Measurements from ENCODE around the gene WDR70. TPM values are rescaled to one million over a fixed set of nuclear protein-coding genes. Genes with fewer than 3 reads are reported as not detected.
"Not testable (repeated sequence)": the region's sequence is repeated elsewhere in the genome, so short reads cannot be mapped to it uniquely, and the experiment has no call there.

The WDR70 gene
- total RNA-seq, 1 donor from 2014 or later: 43.7 TPM

DNA sequence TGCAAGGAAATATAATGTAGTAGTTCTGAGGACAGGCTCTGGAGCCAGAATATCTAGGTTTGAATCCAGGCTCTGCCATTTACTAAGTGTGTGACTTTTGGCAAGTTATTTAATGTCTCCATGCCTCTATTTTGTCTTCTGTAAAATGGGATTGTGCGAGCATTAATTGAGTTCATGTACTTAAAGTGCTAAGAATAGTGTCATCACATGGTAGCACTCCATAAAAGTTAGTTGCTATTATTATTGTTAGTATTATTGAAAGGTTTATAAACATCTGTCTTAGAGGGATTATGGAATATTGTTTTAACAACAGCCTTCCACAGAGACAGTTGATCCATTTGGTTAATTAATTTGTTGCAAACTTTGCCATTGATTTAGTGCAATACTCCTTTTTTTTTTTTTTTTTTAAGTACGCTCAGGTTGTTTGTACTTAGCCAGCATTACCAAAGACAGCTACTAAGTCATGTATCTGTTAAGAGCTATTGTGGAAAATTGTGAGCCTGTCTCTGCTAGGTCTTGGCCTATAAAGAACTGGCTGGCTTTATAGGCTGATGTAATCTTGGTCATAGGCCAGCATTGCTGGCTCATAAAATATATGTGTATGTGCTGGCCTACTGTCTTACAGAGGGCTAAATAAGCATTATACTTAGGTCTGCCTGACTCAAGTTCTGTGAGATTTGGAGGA is 174.7 kb downstream of the WDR70 start:
- no peak for ATAC-seq
- no peak for DNase-seq (ENCODE audit: low spot score)
- intact Hi-C loops (cut with DNase I): no loop called here

DNA sequence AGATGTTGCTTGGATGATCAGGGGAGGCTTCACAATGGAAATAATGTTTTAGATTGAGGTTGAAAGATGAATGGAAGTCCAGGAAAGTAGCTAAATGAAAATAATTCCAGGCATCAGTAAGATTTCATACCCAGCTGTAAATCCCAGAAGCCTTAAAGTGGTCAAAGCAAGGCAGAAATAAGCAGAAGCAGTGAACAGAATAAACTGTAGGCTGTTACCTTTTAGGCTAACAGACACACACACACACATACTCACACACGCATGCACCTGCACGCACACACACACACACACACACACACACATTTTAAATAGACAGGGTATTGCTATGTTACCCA is 175.3 kb downstream of the WDR70 start:
- DNase-seq (ENCODE audit: low spot score) (no peak), ATAC-seq (no peak)
- intact Hi-C loops (cut with DNase I): no loop called here

DNA sequence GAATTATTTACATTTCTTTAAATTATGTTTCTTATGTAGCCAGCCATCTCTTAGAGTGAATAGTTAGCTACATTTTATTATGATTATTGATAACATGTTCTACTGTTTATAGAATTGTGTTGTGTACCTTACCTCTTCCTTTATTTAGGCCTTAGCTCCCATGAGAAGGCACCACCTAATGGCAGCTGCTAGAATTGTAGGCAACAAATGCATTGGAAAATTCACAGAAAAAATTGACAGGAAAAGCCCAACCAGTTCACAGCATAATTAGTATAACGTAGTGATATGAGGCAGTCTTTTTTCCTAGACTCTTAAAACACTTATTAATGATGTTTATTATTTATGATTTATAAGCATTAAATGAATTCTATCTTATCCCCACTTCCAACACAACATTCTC is 175.8 kb downstream of the WDR70 start:
- intact Hi-C loops (cut with DNase I): no loop called here
- ATAC-seq (no peak), DNase-seq (ENCODE audit: low spot score) (no peak)

DNA sequence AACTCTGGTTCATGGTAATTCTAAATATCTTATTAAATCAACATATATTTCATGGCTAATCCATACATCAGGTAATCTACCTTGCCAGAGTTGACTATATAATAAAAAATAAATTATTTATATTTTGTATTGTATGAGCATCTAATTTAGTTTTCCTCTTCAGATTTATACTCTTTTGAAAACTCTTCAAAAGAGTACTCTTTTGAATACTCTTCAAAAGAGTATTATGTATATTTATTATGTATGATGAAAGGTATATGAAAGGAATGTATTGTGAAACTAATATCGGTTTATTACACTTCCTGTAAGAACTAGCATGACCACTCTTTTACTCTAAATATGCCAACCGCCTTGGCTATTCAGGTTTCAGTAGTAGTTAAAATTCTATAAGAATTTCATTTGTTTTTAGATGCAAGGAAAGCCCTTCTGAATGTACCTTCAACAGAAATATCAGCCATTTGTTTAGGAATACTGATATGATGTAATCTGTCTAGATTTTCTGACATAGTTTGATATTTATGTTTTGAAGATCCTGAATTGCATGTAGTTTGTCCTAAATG is 178.7 kb downstream of the WDR70 start:
- ATAC-seq (no peak), DNase-seq (ENCODE audit: low spot score) (no peak)
- intact Hi-C loops (cut with DNase I): no loop called here

DNA sequence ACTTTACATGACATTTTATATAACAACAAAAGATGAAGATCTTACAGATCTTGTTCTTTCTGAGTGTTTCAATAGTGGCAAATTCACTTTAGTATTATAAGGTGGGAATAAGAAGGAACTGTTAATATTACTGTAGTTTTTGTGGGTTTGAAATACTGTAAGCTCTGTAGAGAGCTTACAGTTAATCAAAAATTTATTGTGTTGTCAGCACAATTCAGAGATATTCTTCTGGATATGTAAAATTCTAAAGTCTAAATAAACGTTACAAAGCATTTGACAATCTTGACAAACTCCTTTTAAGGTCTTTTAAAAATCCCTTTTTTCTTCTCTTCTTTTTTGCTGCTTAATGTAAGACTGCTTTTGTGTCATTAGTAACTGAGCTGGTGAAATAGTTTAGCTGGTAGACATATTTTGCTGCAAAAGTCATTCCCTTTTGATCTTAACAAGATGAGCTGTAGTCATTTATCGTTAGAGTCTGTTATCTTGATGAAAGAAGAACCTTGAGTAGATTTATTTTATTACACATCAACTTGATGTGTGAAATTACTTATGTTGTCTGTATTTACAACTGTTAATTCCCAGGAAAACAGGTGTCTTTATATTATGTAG is 186.0 kb downstream of the WDR70 start:
- ATAC-seq: no peak
- intact Hi-C loops (cut with DNase I): no loop called here

DNA sequence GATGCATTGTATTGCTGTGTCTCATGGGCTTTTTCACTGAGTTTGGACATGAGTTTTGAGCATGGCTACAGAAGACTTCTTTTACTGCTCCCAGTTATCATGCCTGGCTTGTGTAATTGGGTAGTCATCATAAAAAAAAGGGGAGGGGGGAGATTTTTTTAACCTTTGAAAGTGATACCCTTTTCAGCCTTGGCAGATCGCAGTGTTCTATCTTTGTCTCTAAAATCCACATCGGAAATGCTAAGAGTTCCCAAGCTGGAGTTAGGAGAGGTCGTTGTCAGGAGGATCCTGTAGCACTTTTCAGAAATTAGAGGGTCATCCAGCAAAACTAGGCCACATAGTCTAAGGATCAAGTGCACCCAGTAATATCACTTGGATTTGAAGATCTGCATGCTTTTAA is 188.4 kb downstream of the WDR70 start:
- ATAC-seq (no peak), DNase-seq (ENCODE audit: low spot score) (no peak)
- intact Hi-C loops (cut with DNase I): no loop called here

More for the DNA sequence above, 186.0 kb downstream of the WDR70 start:
- DNase-seq (ENCODE audit: low spot score): no peak

DNA sequence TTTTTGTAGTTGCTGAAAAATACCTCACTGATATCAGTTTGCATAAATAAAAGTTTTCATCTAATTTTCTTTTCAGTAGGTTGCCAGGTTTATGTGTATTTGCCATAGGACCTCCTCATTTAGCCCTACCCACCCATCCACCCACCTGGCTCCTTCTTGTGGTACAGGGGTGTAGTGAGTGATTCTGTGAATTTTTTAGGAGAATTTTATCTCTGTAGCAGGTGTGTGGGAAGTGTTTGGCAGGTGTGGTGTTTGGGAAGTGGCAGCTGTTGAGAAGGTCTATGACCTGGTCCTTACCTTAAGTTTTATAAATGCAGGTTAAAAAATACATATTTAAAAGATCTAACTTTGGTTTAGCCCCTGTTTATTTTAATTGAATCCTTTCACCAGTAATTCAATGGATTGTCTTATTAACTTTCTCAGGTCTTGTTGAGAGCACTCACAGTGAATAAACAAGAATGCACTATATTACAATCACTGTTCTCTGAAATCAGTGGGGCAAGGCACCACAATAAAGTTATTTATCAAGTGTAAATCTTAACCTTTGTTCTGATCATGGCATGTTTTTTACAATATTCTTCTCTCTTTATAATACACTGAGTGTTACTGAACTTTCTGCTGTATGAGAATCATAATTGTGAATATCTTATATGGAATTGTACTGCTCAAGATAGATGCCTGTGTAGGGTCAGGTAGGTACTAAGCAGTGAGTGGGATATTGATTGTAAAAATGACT is 189.1 kb downstream of the WDR70 start:
- no peak for ATAC-seq
- DNase-seq (ENCODE audit: low spot score): no peak
- intact Hi-C loops (cut with DNase I): no loop called here

DNA sequence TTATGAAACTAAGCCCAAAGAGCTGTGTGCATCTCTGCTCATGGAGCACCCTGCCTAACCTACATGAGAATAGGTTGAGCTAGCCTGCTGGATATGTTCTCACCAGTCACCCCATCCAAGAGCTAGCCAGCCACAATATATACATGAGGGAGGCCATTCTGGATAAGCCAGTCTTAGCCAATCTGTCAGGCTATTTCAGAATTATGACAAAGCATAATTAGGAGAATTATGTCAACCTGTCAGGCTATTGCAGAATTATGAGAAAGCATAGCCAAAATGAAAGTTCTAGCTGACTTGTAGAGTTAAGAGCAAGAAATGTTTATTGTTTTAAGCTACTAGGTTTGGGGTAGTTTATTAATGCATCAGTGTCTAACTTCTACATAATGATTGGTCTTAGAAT is 189.8 kb downstream of the WDR70 start:
- intact Hi-C loops (cut with DNase I): no loop called here
- ATAC-seq: no peak

DNA sequence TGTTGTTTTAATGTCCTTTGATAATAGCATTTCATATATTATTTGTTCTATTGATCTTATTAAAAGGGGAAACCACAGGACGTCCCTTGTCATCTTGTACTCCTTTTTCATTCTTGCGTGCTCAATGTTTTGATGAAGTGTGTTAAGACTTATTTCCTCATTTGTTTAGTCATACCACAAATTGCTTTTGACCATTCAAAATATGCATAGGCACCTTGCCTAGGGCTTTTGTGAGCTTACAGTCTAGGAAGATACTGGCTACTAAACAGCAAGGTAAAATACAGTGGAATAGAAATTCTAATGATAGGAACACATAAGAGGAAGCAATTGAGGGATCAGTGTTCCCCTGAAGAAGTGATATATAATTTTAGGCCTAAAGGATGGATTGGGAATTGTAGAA is 190.3 kb downstream of the WDR70 start:
- ATAC-seq (no peak), DNase-seq (ENCODE audit: low spot score) (no peak)
- intact Hi-C loops (cut with DNase I): no loop called here

More for the DNA sequence above, 189.8 kb downstream of the WDR70 start:
- no peak for DNase-seq (ENCODE audit: low spot score)

DNA sequence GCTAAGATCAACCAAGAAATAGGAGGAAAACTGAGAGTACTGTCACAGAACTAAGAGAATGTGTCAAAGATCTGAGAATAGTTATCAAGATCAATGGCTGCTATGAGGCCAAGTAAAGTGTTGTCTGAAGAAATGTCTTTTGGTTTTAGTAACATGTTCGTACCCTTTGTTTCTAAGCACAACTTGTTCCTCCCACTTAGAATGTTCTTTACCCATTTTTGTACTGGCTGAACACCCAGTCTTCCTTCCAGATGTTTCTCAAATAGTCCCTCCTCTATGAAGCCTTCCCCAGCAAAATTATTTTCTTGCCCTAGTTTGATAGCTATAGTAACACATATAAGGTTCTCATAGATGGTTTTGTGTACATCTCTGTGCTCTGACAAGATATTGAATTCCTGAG is 191.5 kb downstream of the WDR70 start:
- no peak for DNase-seq (ENCODE audit: low spot score)
- ATAC-seq: no peak
- intact Hi-C loops (cut with DNase I): no loop called here

DNA sequence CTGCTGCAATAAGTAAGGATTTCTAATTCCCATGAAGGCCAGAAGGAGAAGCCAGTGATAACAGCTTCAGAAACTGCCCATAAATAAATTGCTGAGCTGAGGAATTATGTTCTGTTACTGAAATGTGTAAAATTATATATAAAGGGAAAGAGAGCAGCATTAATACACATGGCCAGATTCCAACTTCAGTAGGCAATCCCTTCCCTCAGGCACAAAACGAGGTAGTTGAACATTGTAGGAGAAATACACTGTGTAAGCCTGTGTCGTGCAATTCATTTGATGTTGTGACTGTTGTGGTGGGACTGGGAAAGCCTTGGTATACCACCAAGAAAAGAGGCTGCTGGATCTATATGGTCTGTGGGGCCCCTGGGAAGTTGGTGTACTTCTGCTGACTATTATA is 192.9 kb downstream of the WDR70 start:
- DNase-seq (ENCODE audit: low spot score) (no peak), ATAC-seq (no peak)
- intact Hi-C loops (cut with DNase I): no loop called here

DNA sequence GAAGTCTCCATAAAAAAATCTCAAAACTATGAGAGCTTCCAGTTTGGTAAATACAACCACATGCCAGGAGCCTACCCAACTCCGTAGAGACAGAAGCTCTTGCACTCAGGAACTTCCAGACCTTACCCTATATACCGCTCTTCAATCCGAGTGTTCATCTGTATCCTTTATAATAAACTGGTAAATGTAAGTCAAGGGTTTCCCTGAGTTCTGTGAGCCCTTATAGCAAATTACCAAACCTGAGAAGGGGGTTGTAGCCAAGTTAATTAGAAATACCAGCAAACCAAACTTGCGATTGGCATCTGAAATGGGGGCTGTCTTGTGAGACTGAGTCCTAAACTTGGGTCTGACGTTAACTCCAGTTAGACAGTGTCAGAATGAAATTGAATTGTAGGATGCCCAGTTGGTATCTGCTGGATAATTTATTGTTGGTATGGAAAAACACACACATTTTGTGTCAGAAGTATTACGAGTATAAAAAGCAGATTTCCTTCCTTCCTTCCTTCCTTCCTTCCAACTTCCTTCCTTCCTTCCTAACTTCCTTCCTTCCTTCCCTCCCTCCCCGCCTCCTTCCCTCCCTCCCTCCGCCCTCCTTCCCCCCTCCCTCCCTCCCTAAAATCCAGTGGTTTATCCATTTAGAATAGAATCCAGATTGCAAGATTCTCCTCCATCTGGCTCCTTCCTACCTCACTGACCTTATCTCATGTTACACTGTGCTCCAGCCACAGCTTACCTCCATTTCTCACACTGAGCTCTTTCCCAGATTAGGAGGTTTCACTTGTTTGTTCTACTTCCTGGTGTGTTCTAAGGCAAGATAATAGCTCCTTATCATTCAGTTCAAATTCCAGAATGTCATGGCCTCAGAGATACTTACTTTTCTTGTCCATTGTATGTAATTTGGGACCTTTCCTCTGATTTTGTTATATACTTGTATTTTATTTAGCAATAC is 196.7 kb downstream of the WDR70 start:
- DNase-seq (ENCODE audit: low spot score): no peak
- intact Hi-C loops (cut with DNase I): no loop called here
- ATAC-seq: no peak

DNA sequence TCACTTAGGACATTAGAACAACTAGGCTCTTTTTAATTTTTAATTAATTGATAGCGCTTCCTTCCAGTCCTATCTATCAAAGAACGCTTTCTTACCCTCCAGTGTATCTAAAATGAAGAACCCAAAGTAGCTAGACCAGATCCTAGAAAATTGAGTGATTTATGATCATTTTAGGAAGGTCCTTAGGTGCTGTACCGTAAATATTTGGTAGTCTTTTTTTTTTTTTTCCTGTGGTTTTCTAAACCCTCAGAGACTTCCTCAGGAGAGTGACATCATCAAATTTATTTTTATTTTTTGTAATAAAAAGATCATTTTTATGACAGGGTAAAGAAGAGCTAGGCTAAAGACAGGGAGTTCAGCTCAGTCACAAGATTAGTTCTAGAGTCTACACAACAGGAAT is 197.4 kb downstream of the WDR70 start:
- ATAC-seq (no peak), DNase-seq (ENCODE audit: low spot score) (no peak)
- intact Hi-C loops (cut with DNase I): no loop called here

DNA sequence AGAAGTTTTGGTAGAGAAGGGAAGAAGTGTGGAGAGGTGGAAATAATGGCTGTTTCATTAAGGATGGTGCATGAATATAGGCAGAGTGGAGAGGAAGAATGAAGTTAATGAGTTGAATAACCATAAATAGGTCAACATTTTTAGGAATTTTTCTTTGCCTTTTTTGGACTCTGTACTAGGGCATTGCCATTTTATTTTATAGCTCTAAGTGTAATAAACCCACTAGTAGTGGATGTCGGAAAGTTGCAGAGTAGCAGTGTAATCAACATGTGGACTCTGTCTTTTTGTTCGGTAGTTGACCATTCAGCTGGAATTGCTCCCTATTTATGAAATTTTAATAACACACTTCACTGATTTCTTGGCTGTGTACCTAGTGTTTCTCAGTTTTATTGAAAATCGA is 199.1 kb downstream of the WDR70 start:
- intact Hi-C loops (cut with DNase I): no loop called here
- no peak for ATAC-seq
- no peak for DNase-seq (ENCODE audit: low spot score)

DNA sequence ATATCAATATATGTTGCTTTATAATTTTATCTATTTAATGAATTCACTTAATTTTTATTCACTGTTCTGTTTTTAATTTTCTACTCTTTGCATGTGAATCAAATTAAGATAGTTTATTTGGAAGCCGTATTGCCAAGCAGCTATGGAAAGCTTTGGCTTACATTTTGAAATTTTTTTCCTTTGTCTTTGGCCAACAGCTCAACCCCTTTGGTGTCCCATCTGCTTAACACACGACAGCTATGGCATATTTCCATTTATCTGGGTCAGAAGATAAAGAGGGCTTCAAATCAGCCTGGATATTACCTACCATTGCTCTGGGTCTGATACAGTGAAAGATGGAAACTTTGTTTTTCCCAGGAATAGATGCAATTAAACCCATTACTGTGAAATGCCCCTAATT is 201.0 kb downstream of the WDR70 start:
- DNase-seq (ENCODE audit: low spot score): no peak
- no peak for ATAC-seq
- intact Hi-C loops (cut with DNase I): no loop called here

DNA sequence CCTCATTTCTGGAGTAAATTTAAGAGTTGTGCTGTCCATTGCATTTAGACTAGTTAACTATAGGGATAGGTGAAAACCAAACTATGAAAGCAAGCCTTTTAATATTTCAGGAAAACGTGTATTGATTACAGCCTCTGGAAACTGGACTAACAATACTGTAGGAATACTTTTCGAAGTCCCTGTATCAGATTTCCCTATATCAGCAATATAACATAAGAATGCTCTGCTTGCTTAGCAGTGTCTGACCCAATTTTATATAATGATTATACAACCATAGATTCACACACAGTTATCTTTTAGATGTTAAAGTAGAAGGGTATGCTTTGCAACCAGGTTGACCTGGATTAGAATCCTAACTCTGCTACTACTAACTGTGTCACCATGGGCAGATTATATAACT is 203.1 kb downstream of the WDR70 start:
- DNase-seq (ENCODE audit: low spot score) (no peak), ATAC-seq (no peak)
- intact Hi-C loops (cut with DNase I): no loop called here

DNA sequence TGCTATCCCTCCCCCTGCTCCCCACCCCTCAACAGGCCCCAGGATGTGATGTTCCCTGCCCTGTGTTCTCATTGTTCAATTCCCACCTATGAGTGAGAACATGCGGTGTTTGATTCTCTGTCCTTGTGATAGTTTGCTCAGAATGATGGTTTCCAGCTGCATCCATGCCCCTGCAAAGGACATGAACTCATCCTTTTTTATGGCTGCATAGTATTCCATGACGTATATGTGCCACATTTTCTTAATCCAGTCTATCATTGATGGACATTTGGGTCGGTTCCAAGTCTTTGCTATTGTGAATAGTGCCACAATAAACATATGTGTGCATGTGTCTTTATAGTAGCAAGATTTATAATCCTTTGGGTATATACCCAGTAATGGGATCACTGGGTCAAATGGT is 214.2 kb downstream of the WDR70 start:
- DNase-seq (ENCODE audit: low spot score); intact Hi-C loops (cut with DNase I); ATAC-seq: not testable (repeated sequence)

DNA sequence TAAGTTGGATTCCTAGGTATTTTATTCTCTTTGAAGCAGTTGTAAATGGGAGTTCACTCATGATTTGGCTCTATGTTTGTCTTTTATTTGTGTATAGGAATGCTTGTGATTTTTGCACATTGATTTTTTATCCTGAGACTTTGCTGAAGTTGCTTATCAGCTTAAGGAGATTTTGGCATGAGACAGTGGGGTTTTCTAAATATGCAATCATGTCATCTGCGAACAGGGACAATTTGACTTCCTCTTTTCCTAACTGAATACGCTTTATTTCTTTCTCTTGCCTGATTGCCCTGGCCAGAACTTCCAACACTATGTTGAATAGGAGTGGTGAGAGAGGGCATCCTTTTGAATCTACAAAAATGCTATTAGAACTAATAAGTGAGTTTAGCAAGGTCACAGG is 215.7 kb downstream of the WDR70 start:
- intact Hi-C loops (cut with DNase I); ATAC-seq; DNase-seq (ENCODE audit: low spot score): not testable (repeated sequence)

DNA sequence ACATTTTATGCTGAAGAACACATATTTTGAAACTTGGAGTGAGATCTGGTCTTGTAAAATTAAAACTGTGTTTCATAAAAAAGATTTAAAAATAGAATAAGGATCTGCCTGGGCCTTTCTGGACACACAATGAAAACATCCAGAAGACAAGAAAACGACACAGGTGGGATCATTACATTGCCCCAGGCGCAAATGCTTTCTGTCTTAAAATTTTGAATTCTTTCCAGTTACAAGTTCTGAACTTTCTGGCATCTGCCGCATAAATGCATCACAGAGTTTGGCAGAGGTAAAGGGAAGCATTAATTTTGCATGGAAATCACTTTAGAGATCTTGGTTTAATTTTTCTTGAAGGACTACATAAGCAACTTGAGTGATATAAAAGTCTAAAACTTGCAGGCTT is 219.6 kb downstream of the WDR70 start:
- ATAC-seq (no peak), DNase-seq (ENCODE audit: low spot score) (no peak)
- intact Hi-C loops (cut with DNase I): no loop called here

Data from sciatic nerve (tissue), 2 donors.